ENCODE measurements around the gene MUSK.
"Not testable (repeated sequence)": the region's sequence is repeated elsewhere in the genome, so short reads cannot be mapped to it uniquely, and the experiment has no call there.

The MUSK gene

DNA sequence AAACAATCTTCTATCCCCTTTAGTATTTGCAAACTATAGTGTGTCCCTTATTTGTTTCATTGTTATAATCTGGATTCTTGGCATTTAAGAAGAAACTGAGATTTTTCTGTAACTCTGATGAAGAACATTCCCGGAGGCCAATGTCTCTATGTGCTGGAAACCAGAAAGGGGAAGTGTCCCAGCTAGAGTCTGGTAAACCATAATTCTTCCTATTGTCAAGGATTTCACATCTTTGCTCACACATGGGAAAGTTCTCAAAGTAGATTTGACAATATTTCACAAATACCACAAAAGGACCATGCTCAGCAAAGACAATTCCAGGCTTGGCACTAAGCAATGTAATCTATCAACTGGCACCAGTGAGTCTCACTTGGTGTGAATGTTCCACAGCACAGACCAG lies 146.8 kb downstream of the MUSK start:
- no peak for DNase-seq

DNA sequence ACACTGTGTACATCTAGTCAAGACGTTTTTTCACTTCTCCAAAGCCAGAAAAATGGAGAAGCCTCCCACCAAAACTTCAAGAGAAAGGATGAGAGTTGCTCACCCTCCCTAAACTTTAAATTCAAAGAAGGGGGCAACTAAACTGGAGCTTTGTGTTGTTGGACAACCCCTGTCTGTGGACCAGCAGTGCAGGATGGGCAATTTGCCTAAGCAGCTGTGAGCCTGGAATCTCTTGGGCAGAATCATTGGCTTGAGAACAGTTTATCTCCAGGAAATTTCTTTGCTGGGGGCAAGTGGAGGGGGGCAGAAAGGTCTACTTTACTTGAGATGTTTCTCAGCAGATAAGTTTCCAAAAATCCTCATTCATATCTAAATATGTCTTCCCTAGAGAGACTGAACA lies 151.8 kb downstream of the MUSK start:
- no peak for DNase-seq

DNA sequence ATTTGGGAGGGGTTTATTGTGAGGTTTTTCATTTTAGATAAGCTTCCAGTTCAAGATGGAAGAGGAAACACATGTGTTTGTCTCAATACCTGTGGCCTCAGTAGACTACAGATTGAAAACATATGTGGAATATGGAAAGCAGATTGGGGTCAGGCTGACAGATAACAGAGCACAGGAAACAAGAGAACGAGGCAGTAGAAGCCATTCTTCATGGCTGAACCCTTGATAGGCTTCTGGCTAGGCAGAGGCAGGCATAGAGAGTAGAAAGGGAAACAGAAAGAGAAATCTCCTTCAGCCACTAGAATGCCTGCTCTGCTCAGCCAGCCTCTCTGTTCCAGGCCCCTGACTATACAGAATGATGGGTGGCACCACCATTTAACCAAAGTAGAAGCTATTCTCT lies 152.5 kb downstream of the MUSK start:
- no peak for DNase-seq

DNA sequence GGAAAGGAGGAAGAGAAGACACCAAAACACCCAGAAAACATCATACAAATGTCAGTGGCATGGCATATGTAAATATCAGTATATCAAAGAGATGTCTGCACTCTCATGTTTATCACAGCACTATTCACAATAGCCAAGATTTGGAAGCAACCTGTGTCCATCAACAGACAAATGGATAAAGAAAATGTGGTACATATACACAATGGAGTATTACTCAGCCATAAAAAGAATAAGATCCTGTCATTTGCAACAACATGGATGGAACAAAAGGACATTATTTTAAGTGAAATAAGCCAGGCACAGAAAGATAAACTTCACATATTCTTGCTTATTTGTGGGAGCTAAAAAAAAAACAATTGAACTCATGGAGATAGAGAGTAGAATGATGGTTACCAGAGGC lies 156.5 kb downstream of the MUSK start:
- DNase-seq = not testable (repeated sequence)

DNA sequence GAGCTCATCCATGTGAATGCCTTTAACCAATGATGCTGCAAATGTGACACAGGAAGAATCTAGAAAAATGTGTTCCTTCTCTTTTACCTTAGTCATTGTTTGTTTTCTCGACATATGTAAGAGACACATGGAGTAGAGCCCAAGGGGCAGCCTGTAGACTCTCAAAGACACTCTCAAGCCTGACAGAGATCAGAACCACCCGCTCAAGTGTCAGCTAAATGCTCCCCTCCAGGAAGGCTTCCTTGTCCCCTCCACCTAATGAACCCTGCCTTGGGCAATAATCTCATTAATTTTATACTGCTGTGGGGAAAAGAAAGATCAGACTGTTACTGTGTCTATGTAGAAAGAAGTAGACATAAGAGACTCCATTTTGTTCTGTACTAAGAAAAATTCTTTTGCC lies 157.4 kb downstream of the MUSK start:
- no peak for DNase-seq

DNA sequence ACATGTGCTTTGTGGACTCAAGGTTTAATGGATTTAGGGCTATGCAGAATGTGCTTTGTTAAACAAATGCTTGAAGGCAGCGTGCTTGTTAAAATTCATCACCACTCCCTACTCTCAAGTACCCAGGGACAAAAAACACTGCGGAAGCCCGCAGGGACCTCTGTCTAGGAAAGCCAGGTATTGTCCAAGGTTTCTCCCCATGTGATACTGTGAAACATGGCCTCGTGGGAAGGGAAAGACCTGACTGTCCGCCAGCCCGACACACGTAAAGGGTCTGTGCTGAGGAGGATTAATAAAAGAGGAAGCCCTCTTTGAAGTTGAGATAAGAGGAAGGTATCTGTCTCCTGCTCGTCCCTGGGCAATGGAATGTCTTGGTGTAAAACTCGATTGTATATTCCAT lies 157.8 kb downstream of the MUSK start:
- DNase-seq = not testable (repeated sequence)

DNA sequence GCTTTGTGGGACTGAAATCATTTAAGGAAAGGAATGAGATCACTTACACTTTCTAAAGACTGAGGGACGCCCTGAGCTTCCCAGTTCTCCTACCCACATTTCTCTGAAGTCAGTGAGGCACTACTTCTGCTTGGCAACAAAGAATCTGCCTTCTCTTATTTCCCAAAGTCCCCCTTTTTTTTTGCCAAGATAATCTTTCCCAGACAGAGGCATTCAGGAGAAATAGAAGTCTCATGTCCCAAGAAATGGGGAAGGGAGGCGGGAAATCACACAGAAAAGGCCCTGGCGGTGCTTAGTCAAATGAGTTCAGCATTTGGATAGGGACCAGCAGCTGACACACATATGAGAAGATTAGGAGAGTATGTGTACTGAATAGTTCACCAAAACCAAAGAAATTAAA lies 159.7 kb downstream of the MUSK start:
- no peak for DNase-seq

DNA sequence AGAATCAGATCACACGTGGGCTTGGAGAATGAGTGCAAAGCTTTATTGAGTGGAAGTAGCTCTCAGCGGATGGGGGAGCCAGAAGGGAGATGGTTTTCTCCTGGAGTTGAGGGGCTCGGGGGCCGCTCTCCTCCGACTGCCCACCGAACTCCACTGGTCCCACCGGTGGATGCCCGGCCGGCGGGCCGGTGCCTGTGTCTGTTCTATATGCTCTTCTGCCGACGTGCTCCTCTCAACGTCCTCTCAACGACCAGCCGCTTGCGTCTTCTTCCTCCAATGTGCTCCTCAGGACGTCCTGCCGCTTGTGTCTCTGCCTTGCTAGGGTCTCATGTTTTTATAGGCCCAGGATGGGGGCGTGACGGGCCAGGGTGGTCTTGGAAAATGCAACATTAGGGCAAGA lies 161.9 kb downstream of the MUSK start:
- no peak for DNase-seq

DNA sequence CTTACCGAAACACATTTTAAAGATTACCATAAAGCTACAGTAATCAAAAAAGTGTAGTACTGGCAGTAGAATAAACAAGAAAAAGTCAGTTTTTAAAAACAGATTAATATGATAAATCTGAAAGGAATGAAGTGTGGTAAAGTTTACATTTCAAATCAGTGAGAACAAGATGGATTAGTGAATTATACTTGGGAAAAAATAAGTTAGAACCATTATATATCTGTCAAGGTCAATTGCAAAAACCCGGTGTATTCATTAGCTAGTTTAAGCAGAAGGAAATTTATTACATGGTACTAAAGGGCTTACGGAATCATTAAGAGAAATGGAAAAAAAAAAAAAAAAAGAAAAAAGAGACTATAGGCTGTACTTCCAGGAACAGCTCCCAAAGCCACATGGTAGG lies 164.3 kb downstream of the MUSK start:
- no peak for DNase-seq

DNA sequence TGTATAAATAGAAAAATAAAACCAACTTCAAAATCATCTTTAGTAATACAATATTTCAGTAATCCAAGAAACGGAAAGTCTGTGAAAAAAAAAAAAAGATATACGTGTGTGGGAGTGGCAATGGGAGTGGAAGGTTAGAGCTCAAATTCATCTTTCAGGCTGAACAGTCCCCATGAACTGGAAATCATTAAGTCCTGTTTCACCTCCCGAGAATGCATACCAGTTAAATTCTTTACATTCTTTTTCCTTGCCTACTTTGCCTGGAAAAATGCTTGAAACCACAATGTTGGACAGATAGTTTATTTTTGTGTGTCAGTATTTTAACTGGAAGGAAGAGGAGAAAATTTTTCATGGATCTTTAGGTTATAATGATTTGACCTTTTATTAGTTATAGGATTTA lies 166.8 kb downstream of the MUSK start:
- no peak for DNase-seq

DNA sequence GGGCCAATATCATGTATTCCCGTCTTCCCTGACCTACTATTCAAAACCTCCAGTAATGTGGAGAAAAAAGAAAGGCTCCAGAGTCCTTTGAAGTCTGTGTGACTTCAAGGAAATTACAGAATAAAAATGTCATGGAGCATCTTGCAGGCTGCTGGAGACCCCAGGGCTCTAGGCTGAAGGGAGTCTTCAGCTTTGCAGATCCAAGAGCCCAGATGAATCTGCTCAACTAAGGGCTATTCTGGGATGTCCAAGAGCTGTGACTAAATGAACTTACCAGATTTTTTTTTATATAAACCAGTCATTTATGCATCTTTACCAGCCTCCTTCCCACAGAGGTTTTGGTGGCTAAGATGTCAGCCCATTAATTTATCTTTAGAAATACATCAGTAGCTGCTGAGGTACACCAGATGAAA lies 167.3 kb downstream of the MUSK start:
- DNase-seq = no peak

DNA sequence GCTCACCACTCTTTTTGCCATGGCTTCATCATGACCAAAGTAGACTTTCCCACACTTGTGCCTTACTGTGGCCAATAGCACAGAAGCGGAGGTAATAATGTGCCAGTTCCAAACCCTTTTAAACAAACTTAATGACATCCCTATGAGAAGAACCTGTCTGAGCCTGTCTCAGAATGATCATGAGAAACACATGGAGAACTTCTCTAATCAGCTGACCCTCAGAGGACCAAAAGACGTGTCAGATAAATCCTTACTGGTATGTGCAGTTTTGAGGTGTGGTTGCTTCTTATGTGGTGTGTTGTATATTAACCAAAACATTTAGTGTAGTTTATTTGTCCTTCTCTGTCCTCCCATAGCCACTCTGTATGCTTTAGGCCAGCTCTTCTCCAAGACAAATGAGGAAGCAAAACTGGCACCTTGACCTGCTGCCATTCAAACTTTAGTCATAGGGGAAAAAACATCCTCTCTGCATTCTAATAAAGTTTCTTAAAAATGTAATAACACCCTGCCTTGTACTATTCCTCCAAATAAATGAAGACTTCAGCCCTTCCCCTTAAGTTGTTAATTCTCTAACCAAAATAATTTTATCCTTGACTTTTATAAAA lies 168.9 kb downstream of the MUSK start:
- no peak for DNase-seq

DNA sequence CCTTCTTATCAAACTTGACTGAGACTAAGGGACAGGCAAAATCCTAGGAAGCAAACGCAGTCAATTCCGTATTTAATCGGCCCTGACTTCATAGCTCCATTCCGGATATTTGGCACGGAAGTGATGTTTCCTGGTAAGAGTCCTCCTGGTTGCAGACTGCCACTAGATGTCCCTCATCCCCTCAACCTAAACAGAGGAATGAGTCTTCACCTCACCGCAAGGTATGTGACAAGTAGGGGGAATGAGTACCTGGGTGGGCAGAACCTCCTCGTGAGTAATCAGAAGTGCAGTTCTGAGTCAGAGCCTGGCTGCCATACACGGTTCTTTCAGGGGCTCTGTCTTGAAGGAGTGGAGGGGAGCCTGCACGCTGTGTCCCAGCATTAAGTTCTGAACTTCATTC lies 173.6 kb downstream of the MUSK start:
- DNase-seq = no peak

DNA sequence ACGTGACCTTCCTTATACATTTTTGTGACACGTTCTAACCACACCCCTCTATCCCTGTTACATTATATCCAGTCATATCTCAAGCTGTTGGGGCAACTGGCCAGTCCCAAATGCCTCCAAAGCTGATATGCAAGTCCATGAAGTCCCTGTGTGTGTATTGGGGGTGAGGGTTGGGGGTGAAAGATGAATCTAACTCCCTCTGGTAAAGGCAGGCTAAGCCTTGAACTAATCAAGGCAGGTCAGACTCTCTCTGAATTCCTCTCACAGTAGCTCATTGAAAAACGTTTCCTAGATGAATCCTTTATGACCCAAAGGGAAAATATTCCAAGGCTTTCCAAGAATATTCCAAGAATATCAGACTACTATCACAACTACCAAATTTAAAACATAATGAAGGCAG lies 174.4 kb downstream of the MUSK start:
- DNase-seq = no peak

DNA sequence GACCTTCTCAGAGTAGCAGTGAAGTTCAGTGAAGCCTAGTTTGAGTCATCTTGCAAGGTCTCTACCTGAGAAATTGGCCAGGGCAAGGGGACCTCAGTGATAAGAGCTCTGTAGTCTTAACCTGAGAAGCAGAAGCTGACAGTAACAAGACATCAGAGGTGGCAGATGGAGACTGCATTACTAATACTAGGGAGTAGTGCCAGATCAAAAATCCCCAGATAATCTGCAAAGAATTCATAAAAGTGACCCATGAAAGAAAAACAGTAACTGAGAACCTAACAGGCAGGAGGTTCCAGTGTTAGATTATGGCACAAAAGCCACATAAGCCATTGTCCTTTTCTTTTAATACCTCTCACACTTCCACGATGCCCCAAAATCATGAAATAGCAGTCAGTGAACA lies 175.5 kb downstream of the MUSK start:
- DNase-seq = no peak

DNA sequence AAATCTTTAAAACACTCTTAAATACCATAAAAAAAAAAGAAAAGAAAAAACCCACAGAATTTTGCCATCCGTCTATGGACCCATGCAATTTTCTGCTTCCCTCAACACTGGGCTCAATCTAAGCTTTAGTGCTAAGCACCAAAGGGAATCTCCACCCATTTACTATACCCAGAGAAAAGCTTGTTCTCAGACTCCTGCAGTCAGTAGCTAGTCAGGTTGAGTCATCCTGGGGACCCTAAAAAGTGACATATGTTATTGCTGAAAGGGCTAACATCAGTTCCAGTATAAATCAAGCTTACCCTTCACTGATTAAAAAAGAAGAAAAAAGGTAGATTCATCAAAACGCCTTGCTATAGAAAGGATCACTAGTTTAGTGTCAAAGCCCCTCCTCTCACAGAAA lies 177.6 kb downstream of the MUSK start:
- DNase-seq = no peak

DNA sequence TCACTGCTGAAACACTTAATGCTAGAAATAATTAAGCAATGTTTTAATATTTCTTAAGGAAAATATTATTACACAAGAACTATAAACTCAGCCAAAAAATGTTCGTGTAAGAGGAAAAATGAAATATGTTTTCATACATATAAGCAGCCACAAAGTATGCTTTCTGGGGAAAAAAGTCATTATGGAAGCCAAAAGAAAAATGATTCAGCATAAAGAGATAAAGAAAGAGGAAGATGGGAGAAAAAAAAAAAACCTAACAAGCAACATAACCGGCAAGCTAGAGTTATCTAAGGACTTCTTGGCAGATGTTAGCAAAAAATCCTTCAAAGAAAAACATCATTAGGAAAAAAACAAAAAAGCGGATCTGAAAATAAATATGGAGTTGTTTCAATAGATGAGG lies 179.1 kb downstream of the MUSK start:
- DNase-seq = no peak

DNA sequence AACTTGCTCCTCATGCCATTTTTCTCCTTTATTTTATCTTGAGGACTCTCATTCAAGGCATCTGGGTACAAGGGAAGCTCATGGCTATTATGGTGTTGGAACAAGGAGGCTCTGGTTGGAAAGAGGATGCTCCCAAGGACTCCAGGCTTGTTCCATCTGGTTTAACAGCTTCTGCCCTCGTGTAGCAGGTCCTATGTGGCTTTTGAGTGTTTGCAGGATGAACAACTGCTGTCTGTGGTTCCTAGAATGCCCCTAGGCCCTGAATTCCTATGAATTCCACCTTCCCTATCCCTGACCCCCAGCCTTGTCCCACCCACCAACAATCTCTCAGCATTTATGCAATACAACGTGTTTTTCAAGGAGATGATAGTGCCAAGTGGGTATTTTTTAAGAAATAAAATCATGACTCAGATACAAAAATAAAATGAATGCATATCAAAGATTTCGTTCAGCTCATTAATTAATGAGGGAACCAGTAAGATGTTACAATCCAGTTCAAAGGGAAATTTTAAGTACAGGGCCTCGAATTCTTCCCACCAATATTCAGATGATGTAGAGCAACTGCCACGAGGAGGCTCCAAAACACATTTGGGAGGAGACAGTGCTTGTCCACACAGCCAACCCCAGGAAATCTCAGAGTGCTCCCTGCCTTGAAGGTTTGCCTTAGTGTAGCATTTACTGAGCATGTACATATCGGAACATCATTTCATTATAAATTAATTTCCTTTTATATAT lies 182.0 kb downstream of the MUSK start:
- DNase-seq = no peak

Measured in stimulated activated naive CD4-positive, alpha-beta T cell treated with Interleukin-2 at 50 U/mL for 16 hours (primary cell).